IMR-90 (cell line): Measurements from ENCODE around the gene DNM1. TPM values are rescaled to one million over a fixed set of nuclear protein-coding genes. Genes with fewer than 3 reads are reported as not detected.

Experiments
- ATAC-seq: fragments of 200-7000 bp; cut with Tn5 transposase; 2 replicates; pipeline ENCODE4 v1.9.1; 2020; ENCODE audit warnings: low read depth, mild to moderate bottlenecking, moderate library complexity
- BruUV-seq: library from RNA; stranded (reverse); fragments of 400-500 nt; replicated peaks from 2 replicates; lab custom pipeline; 2021; lab: Mats Ljungman, UMichigan
- CTCF ChIA-PET: fragments of 300-600 bp; formaldehyde crosslinking; extraction: SDS; loops from one replicate; lab custom pipeline; 2021; ENCODE audit warnings: antibody characterized with exemption; lab: Yijun Ruan, JAX
- POLR2A ChIA-PET: fragments of 300-600 bp; sonication (Branson Sonifier 250); formaldehyde crosslinking; loops from one replicate; lab custom pipeline; 2022; ENCODE audit warnings: antibody characterized with exemption; ENCODE audit not compliant: unreplicated experiment; lab: Charles Lee
- DNase-seq: peaks from one replicate; pipeline ENCODE4 v3.0.0; 2013
- H2AFZ ChIP-seq: replicated peaks from 2 replicates; pipeline ENCODE3; 2013; ENCODE audit warnings: low read length, mild to moderate bottlenecking; ENCODE audit not compliant: poor library complexity
- H2AK5ac ChIP-seq: 2 replicates; pipeline ENCODE4 v1.6.1; 2013; ENCODE audit warnings: low read depth, low read length, inconsistent platforms
- H2AK9ac ChIP-seq: replicated peaks from 2 replicates; pipeline ENCODE3; 2013; ENCODE audit warnings: mild to moderate bottlenecking, low read depth, low read length, moderate library complexity; ENCODE audit not compliant: poor library complexity
- H2BK120ac ChIP-seq: 2 replicates; pipeline ENCODE4 v1.6.1; 2013; ENCODE audit warnings: low read depth, low read length, inconsistent platforms
- H2BK15ac ChIP-seq: 3 replicates; pipeline ENCODE4 v1.6.1; 2013; ENCODE audit warnings: low read depth, low read length, inconsistent platforms
- H2BK20ac ChIP-seq: 2 replicates; pipeline ENCODE4 v1.6.1; 2013; ENCODE audit warnings: low read depth, mild to moderate bottlenecking, inconsistent platforms, low read length, moderate library complexity
- H2BK5ac ChIP-seq: 2 replicates; pipeline ENCODE4 v1.6.1; 2013; ENCODE audit warnings: mild to moderate bottlenecking, low read depth, low read length, inconsistent platforms; ENCODE audit not compliant: poor library complexity, severe bottlenecking
- H3K14ac ChIP-seq: replicated peaks from 2 replicates; pipeline ENCODE4 v1.6.1; 2013; ENCODE audit warnings: low read depth, low read length, inconsistent platforms
- H3K18ac ChIP-seq: 2 replicates; pipeline ENCODE4 v1.6.1; 2013; ENCODE audit warnings: low read depth, low read length, control low read depth
- H3K23ac ChIP-seq: 2 replicates; pipeline ENCODE4 v1.6.1; 2013; ENCODE audit warnings: low read depth, low read length, inconsistent platforms
- H3K27ac ChIP-seq: 2 replicates; pipeline ENCODE4 v1.5.1; 2013; ENCODE audit warnings: mild to moderate bottlenecking, control low read depth, low read length; ENCODE audit not compliant: insufficient read depth
- H3K27me3 ChIP-seq: 2 replicates; pipeline ENCODE4 v1.6.1; 2013; ENCODE audit warnings: low read length; ENCODE audit not compliant: control insufficient read depth, insufficient read depth
- H3K36me3 ChIP-seq: 2 replicates; pipeline ENCODE4 v1.6.1; 2013; ENCODE audit warnings: low read length, mixed read lengths; ENCODE audit not compliant: control insufficient read depth, insufficient read depth
- H3K4ac ChIP-seq: 2 replicates; pipeline ENCODE4 v1.6.1; 2013; ENCODE audit warnings: low read depth, low read length, inconsistent platforms
- H3K4me1 ChIP-seq: 2 replicates; pipeline ENCODE4 v1.6.1; 2013; ENCODE audit warnings: low read length, mixed read lengths; ENCODE audit not compliant: control insufficient read depth, insufficient read depth
- H3K4me2 ChIP-seq: 2 replicates; pipeline ENCODE4 v1.6.1; 2013; ENCODE audit warnings: low read depth, mild to moderate bottlenecking, control low read depth, low read length, moderate library complexity
- H3K4me3 ChIP-seq: 2 replicates; pipeline ENCODE4 v1.5.1; 2013; ENCODE audit warnings: low read depth, mild to moderate bottlenecking, control low read depth, low read length, moderate library complexity; ENCODE audit not compliant: insufficient read depth
- H3K56ac ChIP-seq: 2 replicates; pipeline ENCODE4 v1.6.1; 2013; ENCODE audit warnings: low read length, inconsistent platforms; ENCODE audit not compliant: insufficient read depth; ENCODE audit errors: extremely low read depth
- H3K79me1 ChIP-seq, 2 experiments: 2 replicates each; pipeline ENCODE4 v1.6.1; 2013; ENCODE audit warnings: low read length in 2 of 2, inconsistent platforms in 1 of 2, low read depth in 1 of 2
- H3K9ac ChIP-seq: 2 replicates; pipeline ENCODE4 v1.6.1; 2013; ENCODE audit warnings: low read depth, low read length, control low read depth
- H3K9me1 ChIP-seq: 2 replicates; pipeline ENCODE4 v1.6.1; 2013; ENCODE audit warnings: low read length, inconsistent platforms; ENCODE audit not compliant: insufficient read depth
- H3K9me3 ChIP-seq: 2 replicates; pipeline ENCODE4 v1.6.1; 2013; ENCODE audit warnings: low read length; ENCODE audit not compliant: control insufficient read depth, insufficient read depth
- H4K20me1 ChIP-seq: 2 replicates; pipeline ENCODE4 v1.6.1; 2013; ENCODE audit warnings: low read length, inconsistent platforms; ENCODE audit not compliant: insufficient read depth
- H4K5ac ChIP-seq: 2 replicates; pipeline ENCODE4 v1.6.1; 2013; ENCODE audit warnings: mild to moderate bottlenecking, low read depth, low read length, control low read depth
- H4K8ac ChIP-seq, 2 experiments: 2 replicates each; pipeline ENCODE4 v1.6.1; 2013; ENCODE audit warnings: low read depth in 2 of 2, low read length in 2 of 2, control low read depth in 1 of 2, inconsistent platforms in 1 of 2
- H4K91ac ChIP-seq: 2 replicates; pipeline ENCODE4 v1.6.1; 2013; ENCODE audit warnings: low read depth, low read length, inconsistent platforms; ENCODE audit not compliant: insufficient read depth
- CEBPB ChIP-seq: IDR thresholded peaks from 2 replicates; pipeline ENCODE4 v1.6.1; 2012; ENCODE audit warnings: low read depth, low read length, improper control_type of control experiment
- CTCF ChIP-seq: conservative IDR thresholded peaks from 2 replicates; pipeline ENCODE4 v1.5.1; 2012; ENCODE audit warnings: mild to moderate bottlenecking, low read depth, low read length, improper control_type of control experiment
- FOS ChIP-seq: fragments of 150-350 bp; IDR thresholded peaks from 2 replicates; pipeline ENCODE4 v1.6.1; 2016; ENCODE audit warnings: low read depth, low read length
- MAFK ChIP-seq: IDR thresholded peaks from 2 replicates; pipeline ENCODE4 v1.6.1; 2012; ENCODE audit warnings: low read depth, low read length, improper control_type of control experiment
- MAZ ChIP-seq: IDR thresholded peaks from 2 replicates; pipeline ENCODE4 v1.6.1; 2012; ENCODE audit warnings: low read depth, mild to moderate bottlenecking, low read length, improper control_type of control experiment, moderate library complexity, borderline replicate concordance
- MXI1 ChIP-seq: IDR thresholded peaks from 2 replicates; pipeline ENCODE4 v1.6.1; 2012; ENCODE audit warnings: low read depth, mild to moderate bottlenecking, low read length, moderate library complexity, borderline replicate concordance
- NFE2L2 ChIP-seq: fragments of 150-350 bp; IDR thresholded peaks from 2 replicates; pipeline ENCODE4 v1.6.1; 2016; ENCODE audit warnings: low read depth, mild to moderate bottlenecking, low read length
- POLR2A ChIP-seq: IDR thresholded peaks from 2 replicates; pipeline ENCODE4 v1.6.1; 2012; ENCODE audit warnings: mild to moderate bottlenecking, low read depth, low read length
- RAD21 ChIP-seq: IDR thresholded peaks from 2 replicates; pipeline ENCODE4 v1.6.1; 2012; ENCODE audit warnings: low read length, improper control_type of control experiment
- RCOR1 ChIP-seq: IDR thresholded peaks from 2 replicates; pipeline ENCODE4 v1.6.1; 2012; ENCODE audit warnings: mild to moderate bottlenecking, low read length, improper control_type of control experiment; ENCODE audit not compliant: insufficient replicate concordance
- RFX5 ChIP-seq: IDR thresholded peaks from 2 replicates; pipeline ENCODE4 v1.8.0; 2012; ENCODE audit warnings: low read depth, mild to moderate bottlenecking, low read length, moderate library complexity
- SMC3 ChIP-seq: fragments of 150-350 bp; IDR thresholded peaks from 2 replicates; pipeline ENCODE4 v1.6.1; 2016; ENCODE audit warnings: low read depth, mild to moderate bottlenecking, antibody characterized with exemption, low read length, moderate library complexity
- WGBS, 2 experiments: methylation state at CpG; one replicate each; pipeline versions ENCODE4 v1.1.5 to v1.1.7; 2013; ENCODE audit warnings: missing lambda C conversion rate in 2 of 2; ENCODE audit not compliant: insufficient read length in 1 of 2; ENCODE audit errors: extremely low coverage in 2 of 2; 5-methylcytosine and 5-hydroxymethylcytosine counted together
- dilution Hi-C: fragments of 300-500 bp; cut with HindIII; formaldehyde crosslinking; loops from one replicate; pipeline ENCODE4 v1.14.3; 2018; ENCODE audit warnings: low sequenced_read_pairs; ENCODE audit not compliant: unreplicated experiment
- in situ Hi-C: fragments of 300-500 bp; cut with MboI; formaldehyde crosslinking; loops from 3 replicates; pipeline ENCODE4 v1.14.3; 2019; ENCODE audit warnings: low sequenced_read_pairs, inconsistent platforms, mixed read lengths
- intact Hi-C: fragments of 100-400 bp; cut with micrococcal nuclease; formaldehyde crosslinking; loops from 2 replicates; pipeline ENCODE4 v1.10.0; 2022
- polyA plus RNA-seq, 3 experiments: library from polyadenylated mRNA; depleted of rRNA; stranded (reverse); fragments of >200 nt; gene quantifications; 2 replicates each; pipeline ENCODE4 v1.2.3, GENCODE V29; 2012; ENCODE audit warnings: low replicate concordance in 1 of 3
- total RNA-seq: library from RNA; depleted of rRNA; stranded (reverse); fragments of >200 nt; gene quantifications from 2 replicates; pipeline ENCODE4 v1.2.3, GENCODE V29; 2012
- TF ChIP-seq, protein P1 (sequence below): fragments of 150-350 bp; IDR thresholded peaks from 2 replicates; pipeline ENCODE4 v1.6.1; 2017; ENCODE audit warnings: mild to moderate bottlenecking, antibody characterized with exemption, low read length, low read depth

Gene DNM1
- total and polyA plus RNA-seq, 2 of the 4 experiments (the other 2 are of a cell fraction), result 13.6 to 17.7 TPM

DNA sequence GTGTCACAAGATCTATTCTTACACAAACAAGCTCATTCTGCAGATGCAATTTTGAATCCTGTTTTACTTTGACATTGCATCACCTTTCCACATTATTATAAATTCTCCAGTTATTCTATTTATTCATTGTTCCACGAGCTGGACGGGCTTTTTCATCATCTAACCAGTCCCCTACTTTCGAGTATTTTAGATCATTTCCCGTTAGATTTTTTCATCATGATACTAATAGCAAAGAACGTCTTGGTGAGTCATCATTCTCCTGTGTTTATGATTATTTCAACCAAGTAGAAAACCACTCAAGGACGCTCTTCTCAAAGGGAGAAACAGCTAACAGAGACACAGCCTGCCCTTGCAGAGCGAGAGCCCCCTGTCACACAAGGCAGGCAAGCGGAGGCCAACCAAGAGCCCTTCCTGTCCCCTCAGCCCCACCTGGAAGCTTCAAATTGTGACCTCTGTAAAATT is 28.0 kb upstream of the DNM1 start:
- H3K4me3 ChIP-seq, result no peak overlapping the region
- dilution Hi-C loops, result no loop called here

More for the DNA sequence above, 28.0 kb upstream of the DNM1 start:
- Histone ChIP-seq H3K18ac (peak overlapping the region; percentile 39), H2AK9ac (no peak overlapping the region), H3K9me3 (peaks cover 5% of the 10 kb centered on the region), H3K9me1 (peaks cover 18% of the 10 kb centered on the region), H2BK15ac (no peak overlapping the region), H3K4ac (peak overlapping the region; percentile 75; the same call in 1 of the 2 replicates), H3K27me3 (no peaks in the 10 kb centered on the region), H3K56ac (peak overlapping the region; percentile 76), H3K4me1 (peaks cover 14% of the 10 kb centered on the region), H3K23ac (no peak overlapping the region), H2BK120ac (peak overlapping the region; percentile 73; the same call in 1 of the 2 replicates), H2AK5ac (0 out of 2 replicates have a peak overlapping the region, but pooled peaks have one; percentile 1), H3K79me1 (peaks cover 6 to 31% of the 10 kb centered on the region in 2 experiments; a peak in 3 of 4 replicates), H4K91ac (peak overlapping the region; percentile 37; the same call in 1 of the 2 replicates), H3K9ac (no peak overlapping the region), H4K8ac (peak overlapping the region in 1 of 2 experiments; percentile 26; a peak in 2 of 4 replicates), H4K5ac (peak overlapping the region; percentile 27; the same call in 1 of the 2 replicates), H2AFZ (no peak overlapping the region), H3K36me3 (peaks cover 43% of the 10 kb centered on the region), H2BK20ac (peak overlapping the region; percentile 20; the same call in 1 of the 2 replicates), H4K20me1 (peaks cover 7% of the 10 kb centered on the region; the same call in 1 of the 2 replicates), H3K14ac (0 out of 2 replicates have a peak overlapping the region, but pooled peaks have one; percentile 35), H3K27ac (peak overlapping the region; percentile 88), H3K4me2 (peak overlapping the region; percentile 60), H2BK5ac (peak overlapping the region; percentile 59)
- ATAC-seq (peak; percentile 88), DNase-seq (peak; percentile 88)
- TF ChIP-seq POLR2A (no peak), RFX5 (no peak), NFE2L2 (no peak), MAZ (no peak), MXI1 (no peak), FOS (peak; percentile 93), RAD21 (no peak), CEBPB (peak; percentile 85), RCOR1 (no peak), CTCF (no peak), MAFK (no peak), SMC3 (no peak)
- TF ChIP-seq, protein P1, sequence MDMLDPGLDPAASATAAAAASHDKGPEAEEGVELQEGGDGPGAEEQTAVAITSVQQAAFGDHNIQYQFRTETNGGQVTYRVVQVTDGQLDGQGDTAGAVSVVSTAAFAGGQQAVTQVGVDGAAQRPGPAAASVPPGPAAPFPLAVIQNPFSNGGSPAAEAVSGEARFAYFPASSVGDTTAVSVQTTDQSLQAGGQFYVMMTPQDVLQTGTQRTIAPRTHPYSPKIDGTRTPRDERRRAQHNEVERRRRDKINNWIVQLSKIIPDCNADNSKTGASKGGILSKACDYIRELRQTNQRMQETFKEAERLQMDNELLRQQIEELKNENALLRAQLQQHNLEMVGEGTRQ, result no peak
- POLR2A ChIA-PET, result interaction anchor here (0.6 kb wide), 1 partner anchor 62 kb away, joined by 3 read pairs; no protein-coding TSS in a partner anchor
- in situ Hi-C loops (no loop called here), intact Hi-C loops (no loop called here)
- BruUV-seq, result no TSS peak
- 0% methylated on average over 2 of the region's 8 CpGs; no CpG with 5 or more reads in 1 of the 2 experiments for WGBS, 2 experiments
- CTCF ChIA-PET, result interaction anchor here (0.8 to 1.2 kb wide), 2 partner anchors 18 to 80 kb away, joined by 3 read pairs; no protein-coding TSS in a partner anchor
